Adrenal gland (tissue), 12 donors: Measurements from ENCODE around the gene ZKSCAN4. TPM values are rescaled to one million over a fixed set of nuclear protein-coding genes. Genes with fewer than 3 reads are reported as not detected.
A peak's percentile ranks its signal among the peaks of the same experiment; 100 is the strongest.

Source experiments
- DNase-seq, 7 donors: peaks; one replicate each; pipeline ENCODE4 v3.0.0-alpha.2; 2019 to 2020
- H3K27ac ChIP-seq, 5 donors: fragments of 200-600 bp; sonication (generic) in 4 of 5; 1 replicate in 3 of 5; 2 replicates in 2 of 5; pipeline versions ENCODE4 v1.5.1 to v1.8.0; 2016 to 2020; ENCODE audit warnings: mild to moderate bottlenecking in 1 of 5
- H3K27me3 ChIP-seq: fragments of 200-600 bp; 2 replicates; pipeline ENCODE4 v1.8.0; 2021
- H3K36me3 ChIP-seq, 2 donors: fragments of 200-600 bp; replicated peaks in 1 of 2; 1 replicate in 1 of 2; 2 replicates in 1 of 2; pipeline versions ENCODE4 v1.5.1 to v1.8.0; 2018 to 2022
- H3K4me1 ChIP-seq, 2 donors: fragments of 200-600 bp; replicated peaks in 1 of 2; 1 replicate in 1 of 2; 2 replicates in 1 of 2; pipeline versions ENCODE4 v1.5.1 to v1.8.0; 2018 to 2021
- H3K4me3 ChIP-seq, 4 donors: fragments of 200-600 bp; sonication (generic) in 3 of 4; one replicate each; pipeline ENCODE4 v1.5.1; 2016 to 2018
- H3K9me3 ChIP-seq, 3 donors: fragments of 200-600 bp; sonication (generic) in 1 of 3; replicated peaks in 1 of 3; 1 replicate in 2 of 3; 2 replicates in 1 of 3; pipeline versions ENCODE4 v1.5.1 to v1.8.0; 2016 to 2021
- CTCF ChIP-seq, 6 experiments: fragments of 450-650 bp in 4 of 6; fragments of 200-600 bp in 2 of 6; sonication (generic) in 1 of 6; IDR thresholded peaks; 1 replicate in 5 of 6; 2 replicates in 1 of 6; pipeline versions ENCODE4 v1.5.1 to v1.8.0; 2016 to 2021; ENCODE audit warnings: antibody characterized with exemption in 6 of 6, mild to moderate bottlenecking in 2 of 6, moderate library complexity in 1 of 6
- POLR2A ChIP-seq, 2 donors: fragments of 450-650 bp; IDR thresholded peaks; one replicate each; pipeline ENCODE4 v1.6.1; 2017; ENCODE audit warnings: antibody characterized with exemption in 2 of 2, mild to moderate bottlenecking in 2 of 2, moderate library complexity in 1 of 2
- WGBS, 4 donors: extraction: QIAGEN DNeasy Blood & Tissue Kit in 2 of 4; methylation state at CpG; one replicate each; pipeline versions ENCODE4 v1.1.5 to v1.1.7; 2013 to 2017; 5-methylcytosine and 5-hydroxymethylcytosine counted together
- intact Hi-C, 2 donors: fragments of 100-400 bp; cut with DNase I; formaldehyde crosslinking; loops; one replicate each; pipeline versions ENCODE4 v1.14.1 to v1.15.0; 2022 to 2023
- polyA plus RNA-seq, 3 donors: library from polyadenylated mRNA; stranded (reverse); fragments of 200-250 nt in 2 of 3; fragments of 350-450 nt in 1 of 3; fragmentation: Illumina TruSeq in 1 of 3; extraction: RNeasy Lipid Tissue Mini Kit (QIAGEN cat#74804) in 1 of 3; gene quantifications; one replicate each; pipeline ENCODE4 v1.2.3, GENCODE V29; 2013 to 2014
- total RNA-seq, 9 donors: library from RNA; depleted of rRNA in 4 of 9; stranded (reverse); fragments of >200 nt in 4 of 9; fragments of 120-200 nt in 1 of 9; fragmentation: NEBNext Ultra II Directional in 1 of 9; extraction: Animal tissue kit (Norgen Biotek cat#: 25700) in 1 of 9; gene quantifications; one replicate each; pipeline versions ENCODE4 v1.1.0 to v1.2.4, GENCODE V29; 2013 to 2023
- donor health status: healthy with polysubstance abuse.
- donor health status: Bipolar disorder and iron deficiency.
- donor health status: DM: yes; HTN: yes; CAD: no.
- donor health status: DM: no; HTN: no; CAD: no.
- donor health status: DM: no; HTN: no; CAD: no.
- donor health status: DM: yes; HTN: yes; CAD: no.

Gene ZKSCAN4
- total and polyA plus RNA-seq, 12 donors = 1.5 to 7.3 (median 4.3) TPM

GRCh38 chr6:28257042-28257441 is 5.0 kb upstream of the ZKSCAN4 start:
- Histone ChIP-seq H3K4me3 (no peak overlapping the region), H3K36me3 (no peaks in the 10 kb centered on the region), H3K9me3 (peaks cover 0 to 12% (median 0%) of the 10 kb centered on the region in 3 donors), H3K27ac (no peak overlapping the region), H3K27me3 (no peaks in the 10 kb centered on the region), H3K4me1 (peaks cover 8 to 15% of the 10 kb centered on the region in 2 donors)
- intact Hi-C loops = loop anchor here in 1 of 2 donors (10.0 kb wide), 1 partner anchor 98 kb away; no protein-coding TSS in a partner anchor
- 0% methylated on average over 1 of the region's 1 CpG; no CpG with 5 or more reads in 2 of the 4 donors for WGBS, 4 donors
- DNase-seq = no peak
- TF ChIP-seq CTCF (IDR thresholded peaks at IDR 0.05) = no peak
- TF ChIP-seq POLR2A (IDR thresholded peaks at IDR 0.05) = no peak

DNA sequence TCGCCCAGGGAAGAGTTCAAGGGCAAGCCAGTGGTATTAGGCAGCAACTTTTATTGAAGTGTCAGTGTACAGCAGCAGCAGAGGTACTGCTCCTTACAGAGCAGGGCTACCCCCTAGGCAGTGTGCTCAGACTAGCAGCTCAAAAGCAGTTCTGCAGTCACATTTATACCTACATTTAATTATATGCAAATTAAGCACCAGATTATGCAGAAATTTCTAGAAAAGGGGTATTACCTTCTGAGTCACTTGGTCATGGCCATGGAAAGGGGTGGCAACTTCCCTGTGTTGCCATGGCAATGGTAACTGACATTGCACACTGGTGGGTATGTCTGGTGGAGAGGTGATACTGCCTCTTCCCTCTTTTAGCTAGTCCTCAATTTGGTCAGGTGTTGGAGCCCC is 2.1 kb upstream of the ZKSCAN4 start:
- intact Hi-C loops = loop anchor here in 1 of 2 donors (10.0 kb wide), 1 partner anchor 101 kb away; no protein-coding TSS in a partner anchor
- Histone ChIP-seq H3K27ac (peak overlapping the region in 2 of 5 donors; percentile 45 to 53), H3K27me3 (no peaks in the 10 kb centered on the region), H3K9me3 (no peaks in the 10 kb centered on the region), H3K4me3 (no peak overlapping the region), H3K36me3 (no peaks in the 10 kb centered on the region), H3K4me1 (peaks cover 17 to 33% of the 10 kb centered on the region in 2 donors)
- no peak for DNase-seq
- 62 to 78% (median 72%) methylated on average over 1 of the region's 1 CpG for WGBS, 4 donors
- TF ChIP-seq POLR2A (IDR thresholded peaks at IDR 0.05) (no peak), CTCF (IDR thresholded peaks at IDR 0.05) (no peak)

DNA sequence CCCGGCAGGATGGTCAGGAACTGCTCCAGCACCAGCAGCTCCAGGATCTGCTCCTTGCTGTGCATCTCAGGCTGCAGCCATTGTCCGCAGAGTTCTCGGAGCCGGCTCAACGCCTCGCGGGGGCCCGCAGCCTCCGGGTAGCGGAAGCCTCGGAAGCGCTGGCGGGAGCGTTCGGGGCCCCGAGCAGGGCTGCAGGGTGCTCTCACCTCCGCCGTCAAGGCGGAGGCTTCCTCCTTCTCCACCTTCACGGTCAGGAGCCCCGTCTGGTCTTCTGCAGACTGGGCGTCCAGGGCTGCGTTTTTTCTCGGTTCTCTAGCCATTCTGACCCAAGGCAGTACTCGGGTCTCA is 434 bp downstream of the ZKSCAN4 start:
- H3K27ac ChIP-seq = peak overlapping the region in 2 of 5 donors; percentile 45 to 49
- TF ChIP-seq POLR2A (IDR thresholded peaks at IDR 0.05) (no peak), CTCF (IDR thresholded peaks at IDR 0.05) (no peak)
- intact Hi-C loops = loop anchor here in 1 of 2 donors (10.0 kb wide), 1 partner anchor 103 kb away; no protein-coding TSS in a partner anchor
- peaks cover 0 to 10% of the 10 kb centered on the region in 2 donors for H3K36me3 ChIP-seq
- no peak for DNase-seq
- H3K4me3 ChIP-seq = peak overlapping the region; percentile 72 to 86 (median 77)
- H3K9me3 ChIP-seq = no peaks in the 10 kb centered on the region
- peaks cover 17 to 29% of the 10 kb centered on the region in 2 donors for H3K4me1 ChIP-seq
- WGBS, 4 donors = 1 to 2% (median 1%) methylated on average over 6 to 25 of the region's 25 CpGs; no CpG with 5 or more reads in 1 of the 4 donors
- no peaks in the 10 kb centered on the region for H3K27me3 ChIP-seq

- DNase-seq = no peak
- no peaks in the 10 kb centered on the region for H3K9me3 ChIP-seq
- H3K4me3 ChIP-seq = peak overlapping the region in 1 of 4 donors; percentile 80
- intact Hi-C loops = loop anchor here in 1 of 2 donors (10.0 kb wide), 1 partner anchor 104 kb away; no protein-coding TSS in a partner anchor
- TF ChIP-seq CTCF (IDR thresholded peaks at IDR 0.05) (no peak), POLR2A (IDR thresholded peaks at IDR 0.05) (no peak)
- WGBS, 4 donors = 68 to 73% (median 72%) methylated on average over 2 of the region's 2 CpGs
- H3K36me3 ChIP-seq = peaks cover 0 to 19% of the 10 kb centered on the region in 2 donors
- peaks cover 17 to 29% of the 10 kb centered on the region in 2 donors for H3K4me1 ChIP-seq
- H3K27ac ChIP-seq = no peak overlapping the region
- no peaks in the 10 kb centered on the region for H3K27me3 ChIP-seq
Measured at GRCh38 chr6:28250747-28251146, 1.3 kb downstream of the ZKSCAN4 start.
